GM23338 (cell line): ENCODE measurements around the gene GNB5. TPM values are rescaled to one million over a fixed set of nuclear protein-coding genes. Genes with fewer than 3 reads are reported as not detected.

Experiments used
- ATAC-seq: fragments of 200-7000 bp; cut with Tn5 transposase; 3 replicates; pipeline ENCODE4 v1.9.1; 2020
- DNase-seq: peaks from one replicate; pipeline ENCODE4 v3.0.0-alpha.2; 2015; ENCODE audit warnings: low spot score
- H2AFZ ChIP-seq: fragments of 200-600 bp; sonication (generic); 2 replicates; pipeline ENCODE4 v1.8.0; 2016; ENCODE audit warnings: antibody characterized with exemption, mild to moderate bottlenecking, moderate library complexity
- H3F3A ChIP-seq: fragments of 200-600 bp; sonication (generic); replicated peaks from 2 replicates; pipeline ENCODE4 v1.8.0; 2017; ENCODE audit warnings: antibody characterized with exemption, mixed run types, low read depth
- H3K27ac ChIP-seq: fragments of 200-600 bp; sonication (generic); 2 replicates; pipeline ENCODE4 v1.6.1; 2016; ENCODE audit warnings: low read depth
- H3K27me3 ChIP-seq: fragments of 200-600 bp; sonication (generic); 2 replicates; pipeline ENCODE4 v1.8.0; 2016; ENCODE audit warnings: mild to moderate bottlenecking, mixed run types, moderate library complexity; ENCODE audit not compliant: insufficient read depth
- H3K36me3 ChIP-seq: fragments of 200-600 bp; sonication (generic); 2 replicates; pipeline ENCODE4 v1.8.0; 2016; ENCODE audit warnings: mild to moderate bottlenecking; ENCODE audit not compliant: insufficient read depth
- H3K4me1 ChIP-seq: fragments of 200-600 bp; sonication (generic); 2 replicates; pipeline ENCODE4 v1.8.0; 2016; ENCODE audit warnings: mild to moderate bottlenecking, moderate library complexity; ENCODE audit not compliant: insufficient read depth
- H3K4me2 ChIP-seq: fragments of 200-600 bp; sonication (generic); 2 replicates; pipeline ENCODE4 v1.7.1; 2017; ENCODE audit warnings: mixed run types
- H3K4me3 ChIP-seq: fragments of 200-600 bp; sonication (generic); 2 replicates; pipeline ENCODE4 v1.6.1; 2016; ENCODE audit warnings: mixed run types
- H3K79me2 ChIP-seq: fragments of 200-600 bp; sonication (generic); replicated peaks from 2 replicates; pipeline ENCODE4 v1.8.0; 2017; ENCODE audit warnings: mild to moderate bottlenecking; ENCODE audit not compliant: insufficient read depth
- H3K9me2 ChIP-seq: fragments of 200-600 bp; sonication (generic); 2 replicates; pipeline ENCODE4 v1.8.0; 2017; ENCODE audit not compliant: insufficient read depth
- H4K20me1 ChIP-seq: fragments of 200-600 bp; sonication (generic); replicated peaks from 2 replicates; pipeline ENCODE4 v1.8.0; 2017; ENCODE audit warnings: mild to moderate bottlenecking; ENCODE audit not compliant: insufficient read depth
- H3K27ac Mint-ChIP-seq: 2 replicates; pipeline ENCODE4 v1.8.0; 2020; ENCODE audit warnings: inconsistent platforms, mild to moderate bottlenecking, moderate library complexity, mixed read lengths
- H3K27me3 Mint-ChIP-seq: 3 replicates; pipeline ENCODE4 v1.8.0; 2022; ENCODE audit warnings: low read depth, mild to moderate bottlenecking, moderate library complexity, mixed read lengths, inconsistent platforms; ENCODE audit not compliant: insufficient read depth, poor library complexity
- H3K36me3 Mint-ChIP-seq: 3 replicates; pipeline ENCODE4 v1.8.0; 2021; ENCODE audit warnings: low read depth, mild to moderate bottlenecking, inconsistent platforms, moderate library complexity, mixed read lengths
- H3K4me1 Mint-ChIP-seq: 3 replicates; pipeline ENCODE4 v1.8.0; 2020; ENCODE audit warnings: mild to moderate bottlenecking, inconsistent platforms, mixed read lengths
- H3K4me3 Mint-ChIP-seq: 3 replicates; pipeline ENCODE4 v1.8.0; 2021; ENCODE audit warnings: moderate library complexity, mild to moderate bottlenecking, inconsistent platforms, mixed read lengths
- H3K9me3 Mint-ChIP-seq: 3 replicates; pipeline ENCODE4 v1.8.0; 2020; ENCODE audit warnings: moderate library complexity, mild to moderate bottlenecking, inconsistent platforms, mixed read lengths
- CREB1 ChIP-seq: fragments of 250-450 bp; sonication (Bioruptor Pico); IDR thresholded peaks from 2 replicates; pipeline ENCODE4 v1.5.0; 2020; ENCODE audit warnings: low read depth, mild to moderate bottlenecking, moderate library complexity
- EZH2 ChIP-seq: fragments of 200-600 bp; sonication (generic); IDR thresholded peaks from one replicate; pipeline ENCODE4 v1.8.0; 2017; ENCODE audit warnings: antibody characterized with exemption, mild to moderate bottlenecking, low read depth; ENCODE audit not compliant: unreplicated experiment
- EZH2phosphoT487 ChIP-seq: fragments of 200-600 bp; sonication (generic); IDR thresholded peaks from one replicate; pipeline ENCODE4 v1.8.1; 2018; ENCODE audit warnings: antibody characterized with exemption; ENCODE audit not compliant: unreplicated experiment
- JUNB ChIP-seq: IDR thresholded peaks from one replicate; pipeline ENCODE4 v1.6.1; 2016; ENCODE audit warnings: antibody characterized with exemption; ENCODE audit not compliant: unreplicated experiment
- NANOG ChIP-seq: IDR thresholded peaks from 2 replicates; pipeline ENCODE4 v1.6.1; 2016; ENCODE audit warnings: antibody characterized with exemption, borderline replicate concordance
- POLR2AphosphoS5 ChIP-seq: IDR thresholded peaks from 2 replicates; pipeline ENCODE4 v1.6.1; 2016; ENCODE audit warnings: antibody characterized with exemption, low read depth
- STAT1 ChIP-seq: IDR thresholded peaks from one replicate; pipeline ENCODE4 v1.6.1; 2016; ENCODE audit warnings: antibody characterized with exemption; ENCODE audit not compliant: unreplicated experiment
- ZNF114 ChIP-seq: fragments of 250-450 bp; sonication (Bioruptor Pico); IDR thresholded peaks from 2 replicates; pipeline ENCODE4 v1.5.0; 2020; ENCODE audit warnings: mild to moderate bottlenecking, moderate library complexity
- ZNF331 ChIP-seq: fragments of 250-450 bp; sonication (Bioruptor Pico); IDR thresholded peaks from 2 replicates; pipeline ENCODE4 v1.5.0; 2020; ENCODE audit warnings: low read depth, mild to moderate bottlenecking, moderate library complexity
- polyA plus RNA-seq: library from polyadenylated mRNA; unstranded; fragments of >200 nt; fragmentation: Nextera tagmentation; extraction: Ambion mirVana; gene quantifications from 2 replicates; pipeline ENCODE4 v1.2.1, GENCODE V29; 2016
- total RNA-seq: library from RNA; depleted of rRNA; stranded (reverse); fragments of >200 nt; shearing (Covaris generic); gene quantifications from 2 replicates; pipeline ENCODE4 v1.2.3, GENCODE V29; 2014
- TF ChIP-seq, protein P1 (sequence below): IDR thresholded peaks from 2 replicates; pipeline ENCODE4 v1.6.1; 2016; ENCODE audit warnings: antibody characterized with exemption
- TF ChIP-seq, protein P2 (sequence below): IDR thresholded peaks from one replicate; pipeline ENCODE4 v1.6.1; 2018; ENCODE audit warnings: antibody characterized with exemption; ENCODE audit not compliant: unreplicated experiment
- TF ChIP-seq, protein P3 (sequence below): fragments of 250-450 bp; sonication (Bioruptor Pico); IDR thresholded peaks from 2 replicates; pipeline ENCODE4 v1.5.0; 2020; ENCODE audit warnings: mild to moderate bottlenecking, moderate library complexity
- TF ChIP-seq, protein P4 (sequence below), 2 experiments: fragments of 200-600 bp in 1 of 2; sonication (generic) in 1 of 2; conservative IDR thresholded peaks; 2 replicates each; pipeline versions ENCODE4 v1.5.1 to v1.6.1; 2016 to 2017; ENCODE audit warnings: antibody characterized with exemption in 2 of 2, low read depth in 2 of 2, mild to moderate bottlenecking in 2 of 2, moderate library complexity in 1 of 2

GNB5 gene
- total and polyA plus RNA-seq, 2 experiments from 2014 or later, result 23.0 to 40.8 TPM

DNA sequence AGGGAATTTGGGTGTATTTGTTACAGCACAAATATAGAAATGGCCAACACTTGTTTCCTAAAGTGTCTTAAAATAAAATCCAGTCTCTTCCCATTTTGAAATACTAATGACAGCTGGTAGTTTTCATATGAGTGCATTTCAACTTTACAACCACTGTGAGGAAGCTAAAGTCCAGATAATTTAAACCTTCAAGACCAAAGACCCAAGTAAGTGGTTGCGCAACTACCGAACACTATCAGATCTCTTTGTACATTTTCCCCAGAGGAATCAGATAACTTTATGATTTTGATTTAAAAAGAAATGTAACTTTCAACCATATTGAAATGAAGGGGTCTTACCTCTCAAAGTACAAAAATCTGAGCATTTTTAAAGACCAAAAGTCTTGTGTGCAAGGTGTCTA, 92.9 kb downstream of the GNB5 start:
- no peaks in the 10 kb centered on the region for H3K27me3 ChIP-seq
- no peak for TF ChIP-seq POLR2AphosphoS5
- TF ChIP-seq, protein P1, sequence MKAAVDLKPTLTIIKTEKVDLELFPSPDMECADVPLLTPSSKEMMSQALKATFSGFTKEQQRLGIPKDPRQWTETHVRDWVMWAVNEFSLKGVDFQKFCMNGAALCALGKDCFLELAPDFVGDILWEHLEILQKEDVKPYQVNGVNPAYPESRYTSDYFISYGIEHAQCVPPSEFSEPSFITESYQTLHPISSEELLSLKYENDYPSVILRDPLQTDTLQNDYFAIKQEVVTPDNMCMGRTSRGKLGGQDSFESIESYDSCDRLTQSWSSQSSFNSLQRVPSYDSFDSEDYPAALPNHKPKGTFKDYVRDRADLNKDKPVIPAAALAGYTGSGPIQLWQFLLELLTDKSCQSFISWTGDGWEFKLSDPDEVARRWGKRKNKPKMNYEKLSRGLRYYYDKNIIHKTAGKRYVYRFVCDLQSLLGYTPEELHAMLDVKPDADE, result no peak
- TF ChIP-seq, protein P2, sequence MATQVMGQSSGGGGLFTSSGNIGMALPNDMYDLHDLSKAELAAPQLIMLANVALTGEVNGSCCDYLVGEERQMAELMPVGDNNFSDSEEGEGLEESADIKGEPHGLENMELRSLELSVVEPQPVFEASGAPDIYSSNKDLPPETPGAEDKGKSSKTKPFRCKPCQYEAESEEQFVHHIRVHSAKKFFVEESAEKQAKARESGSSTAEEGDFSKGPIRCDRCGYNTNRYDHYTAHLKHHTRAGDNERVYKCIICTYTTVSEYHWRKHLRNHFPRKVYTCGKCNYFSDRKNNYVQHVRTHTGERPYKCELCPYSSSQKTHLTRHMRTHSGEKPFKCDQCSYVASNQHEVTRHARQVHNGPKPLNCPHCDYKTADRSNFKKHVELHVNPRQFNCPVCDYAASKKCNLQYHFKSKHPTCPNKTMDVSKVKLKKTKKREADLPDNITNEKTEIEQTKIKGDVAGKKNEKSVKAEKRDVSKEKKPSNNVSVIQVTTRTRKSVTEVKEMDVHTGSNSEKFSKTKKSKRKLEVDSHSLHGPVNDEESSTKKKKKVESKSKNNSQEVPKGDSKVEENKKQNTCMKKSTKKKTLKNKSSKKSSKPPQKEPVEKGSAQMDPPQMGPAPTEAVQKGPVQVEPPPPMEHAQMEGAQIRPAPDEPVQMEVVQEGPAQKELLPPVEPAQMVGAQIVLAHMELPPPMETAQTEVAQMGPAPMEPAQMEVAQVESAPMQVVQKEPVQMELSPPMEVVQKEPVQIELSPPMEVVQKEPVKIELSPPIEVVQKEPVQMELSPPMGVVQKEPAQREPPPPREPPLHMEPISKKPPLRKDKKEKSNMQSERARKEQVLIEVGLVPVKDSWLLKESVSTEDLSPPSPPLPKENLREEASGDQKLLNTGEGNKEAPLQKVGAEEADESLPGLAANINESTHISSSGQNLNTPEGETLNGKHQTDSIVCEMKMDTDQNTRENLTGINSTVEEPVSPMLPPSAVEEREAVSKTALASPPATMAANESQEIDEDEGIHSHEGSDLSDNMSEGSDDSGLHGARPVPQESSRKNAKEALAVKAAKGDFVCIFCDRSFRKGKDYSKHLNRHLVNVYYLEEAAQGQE, result no peak
- TF ChIP-seq CREB1 (CRISPR knock-in tag), result no peak
- no peak for TF ChIP-seq JUNB
- TF ChIP-seq ZNF331 (CRISPR knock-in tag), result no peak
- no peak for TF ChIP-seq EZH2
- TF ChIP-seq, protein P3, sequence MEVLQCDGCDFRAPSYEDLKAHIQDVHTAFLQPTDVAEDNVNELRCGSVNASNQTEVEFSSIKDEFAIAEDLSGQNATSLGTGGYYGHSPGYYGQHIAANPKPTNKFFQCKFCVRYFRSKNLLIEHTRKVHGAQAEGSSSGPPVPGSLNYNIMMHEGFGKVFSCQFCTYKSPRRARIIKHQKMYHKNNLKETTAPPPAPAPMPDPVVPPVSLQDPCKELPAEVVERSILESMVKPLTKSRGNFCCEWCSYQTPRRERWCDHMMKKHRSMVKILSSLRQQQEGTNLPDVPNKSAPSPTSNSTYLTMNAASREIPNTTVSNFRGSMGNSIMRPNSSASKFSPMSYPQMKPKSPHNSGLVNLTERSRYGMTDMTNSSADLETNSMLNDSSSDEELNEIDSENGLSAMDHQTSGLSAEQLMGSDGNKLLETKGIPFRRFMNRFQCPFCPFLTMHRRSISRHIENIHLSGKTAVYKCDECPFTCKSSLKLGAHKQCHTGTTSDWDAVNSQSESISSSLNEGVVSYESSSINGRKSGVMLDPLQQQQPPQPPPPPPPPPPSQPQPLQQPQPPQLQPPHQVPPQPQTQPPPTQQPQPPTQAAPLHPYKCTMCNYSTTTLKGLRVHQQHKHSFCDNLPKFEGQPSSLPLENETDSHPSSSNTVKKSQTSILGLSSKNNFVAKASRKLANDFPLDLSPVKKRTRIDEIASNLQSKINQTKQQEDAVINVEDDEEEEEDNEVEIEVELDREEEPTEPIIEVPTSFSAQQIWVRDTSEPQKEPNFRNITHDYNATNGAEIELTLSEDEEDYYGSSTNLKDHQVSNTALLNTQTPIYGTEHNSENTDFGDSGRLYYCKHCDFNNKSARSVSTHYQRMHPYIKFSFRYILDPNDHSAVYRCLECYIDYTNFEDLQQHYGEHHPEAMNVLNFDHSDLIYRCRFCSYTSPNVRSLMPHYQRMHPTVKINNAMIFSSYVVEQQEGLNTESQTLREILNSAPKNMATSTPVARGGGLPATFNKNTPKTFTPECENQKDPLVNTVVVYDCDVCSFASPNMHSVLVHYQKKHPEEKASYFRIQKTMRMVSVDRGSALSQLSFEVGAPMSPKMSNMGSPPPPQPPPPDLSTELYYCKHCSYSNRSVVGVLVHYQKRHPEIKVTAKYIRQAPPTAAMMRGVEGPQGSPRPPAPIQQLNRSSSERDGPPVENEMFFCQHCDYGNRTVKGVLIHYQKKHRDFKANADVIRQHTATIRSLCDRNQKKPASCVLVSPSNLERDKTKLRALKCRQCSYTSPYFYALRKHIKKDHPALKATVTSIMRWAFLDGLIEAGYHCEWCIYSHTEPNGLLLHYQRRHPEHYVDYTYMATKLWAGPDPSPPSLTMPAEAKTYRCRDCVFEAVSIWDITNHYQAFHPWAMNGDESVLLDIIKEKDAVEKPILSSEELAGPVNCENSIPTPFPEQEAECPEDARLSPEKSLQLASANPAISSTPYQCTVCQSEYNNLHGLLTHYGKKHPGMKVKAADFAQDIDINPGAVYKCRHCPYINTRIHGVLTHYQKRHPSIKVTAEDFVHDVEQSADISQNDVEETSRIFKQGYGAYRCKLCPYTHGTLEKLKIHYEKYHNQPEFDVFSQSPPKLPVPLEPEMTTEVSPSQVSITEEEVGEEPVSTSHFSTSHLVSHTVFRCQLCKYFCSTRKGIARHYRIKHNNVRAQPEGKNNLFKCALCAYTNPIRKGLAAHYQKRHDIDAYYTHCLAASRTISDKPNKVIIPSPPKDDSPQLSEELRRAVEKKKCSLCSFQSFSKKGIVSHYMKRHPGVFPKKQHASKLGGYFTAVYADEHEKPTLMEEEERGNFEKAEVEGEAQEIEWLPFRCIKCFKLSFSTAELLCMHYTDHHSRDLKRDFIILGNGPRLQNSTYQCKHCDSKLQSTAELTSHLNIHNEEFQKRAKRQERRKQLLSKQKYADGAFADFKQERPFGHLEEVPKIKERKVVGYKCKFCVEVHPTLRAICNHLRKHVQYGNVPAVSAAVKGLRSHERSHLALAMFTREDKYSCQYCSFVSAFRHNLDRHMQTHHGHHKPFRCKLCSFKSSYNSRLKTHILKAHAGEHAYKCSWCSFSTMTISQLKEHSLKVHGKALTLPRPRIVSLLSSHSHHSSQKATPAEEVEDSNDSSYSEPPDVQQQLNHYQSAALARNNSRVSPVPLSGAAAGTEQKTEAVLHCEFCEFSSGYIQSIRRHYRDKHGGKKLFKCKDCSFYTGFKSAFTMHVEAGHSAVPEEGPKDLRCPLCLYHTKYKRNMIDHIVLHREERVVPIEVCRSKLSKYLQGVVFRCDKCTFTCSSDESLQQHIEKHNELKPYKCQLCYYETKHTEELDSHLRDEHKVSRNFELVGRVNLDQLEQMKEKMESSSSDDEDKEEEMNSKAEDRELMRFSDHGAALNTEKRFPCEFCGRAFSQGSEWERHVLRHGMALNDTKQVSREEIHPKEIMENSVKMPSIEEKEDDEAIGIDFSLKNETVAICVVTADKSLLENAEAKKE (CRISPR knock-in tag), result no peak
- TF ChIP-seq, protein P4, sequence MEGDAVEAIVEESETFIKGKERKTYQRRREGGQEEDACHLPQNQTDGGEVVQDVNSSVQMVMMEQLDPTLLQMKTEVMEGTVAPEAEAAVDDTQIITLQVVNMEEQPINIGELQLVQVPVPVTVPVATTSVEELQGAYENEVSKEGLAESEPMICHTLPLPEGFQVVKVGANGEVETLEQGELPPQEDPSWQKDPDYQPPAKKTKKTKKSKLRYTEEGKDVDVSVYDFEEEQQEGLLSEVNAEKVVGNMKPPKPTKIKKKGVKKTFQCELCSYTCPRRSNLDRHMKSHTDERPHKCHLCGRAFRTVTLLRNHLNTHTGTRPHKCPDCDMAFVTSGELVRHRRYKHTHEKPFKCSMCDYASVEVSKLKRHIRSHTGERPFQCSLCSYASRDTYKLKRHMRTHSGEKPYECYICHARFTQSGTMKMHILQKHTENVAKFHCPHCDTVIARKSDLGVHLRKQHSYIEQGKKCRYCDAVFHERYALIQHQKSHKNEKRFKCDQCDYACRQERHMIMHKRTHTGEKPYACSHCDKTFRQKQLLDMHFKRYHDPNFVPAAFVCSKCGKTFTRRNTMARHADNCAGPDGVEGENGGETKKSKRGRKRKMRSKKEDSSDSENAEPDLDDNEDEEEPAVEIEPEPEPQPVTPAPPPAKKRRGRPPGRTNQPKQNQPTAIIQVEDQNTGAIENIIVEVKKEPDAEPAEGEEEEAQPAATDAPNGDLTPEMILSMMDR (conservative IDR thresholded peaks at IDR 0.05; ENCODE audit: low read depth in 2 of 2), result no peak
- TF ChIP-seq EZH2phosphoT487, result no peak
- TF ChIP-seq STAT1, result no peak
- TF ChIP-seq ZNF114 (CRISPR knock-in tag), result no peak
- TF ChIP-seq NANOG, result no peak
- no peaks in the 10 kb centered on the region for H3K4me1 ChIP-seq
- no peaks in the 10 kb centered on the region; the same call in 2 of the 3 replicates for H3K4me1 Mint-ChIP-seq
- H3K79me2 ChIP-seq, result no peaks in the 10 kb centered on the region
- H3K36me3 Mint-ChIP-seq, result no peaks in the 10 kb centered on the region
- H2AFZ ChIP-seq, result peak overlapping the region; percentile 10; the same call in 1 of the 2 replicates
- H3K9me2 ChIP-seq, result no peaks in the 10 kb centered on the region; the same call in 1 of the 2 replicates
- no peak overlapping the region for H3K27ac ChIP-seq
- no peaks in the 10 kb centered on the region for H4K20me1 ChIP-seq
- no peak overlapping the region for H3K4me3 ChIP-seq
- no peaks in the 10 kb centered on the region for H3K36me3 ChIP-seq
- H3K27me3 Mint-ChIP-seq, result peaks cover 2% of the 10 kb centered on the region
- DNase-seq, result no peak
- no peak overlapping the region for H3K4me3 Mint-ChIP-seq
- H3K4me2 ChIP-seq, result no peak overlapping the region
- no peak for ATAC-seq
- no peak overlapping the region for H3K27ac Mint-ChIP-seq
- H3F3A ChIP-seq, result no peaks in the 10 kb centered on the region
- H3K9me3 Mint-ChIP-seq, result no peaks in the 10 kb centered on the region
